OCI-LY7 (cell line): ENCODE measurements around the gene SRC. TPM values are rescaled to one million over a fixed set of nuclear protein-coding genes. Genes with fewer than 3 reads are reported as not detected.

Experiments
- BruUV-seq: library from RNA; stranded (reverse); fragments of 400-500 nt; replicated peaks from 2 replicates; lab custom pipeline; 2021; lab: Mats Ljungman, UMichigan
- CTCF ChIA-PET: fragments of 300-600 bp; sonication (Branson Sonifier 250); formaldehyde crosslinking; loops from one replicate; lab custom pipeline; 2022; ENCODE audit warnings: antibody characterized with exemption; ENCODE audit not compliant: unreplicated experiment; lab: Charles Lee
- POLR2A ChIA-PET: fragments of 300-600 bp; sonication (Branson Sonifier 250); formaldehyde crosslinking; loops from one replicate; lab custom pipeline; 2022; ENCODE audit warnings: antibody characterized with exemption; lab: Charles Lee
- DNase-seq: peaks from one replicate; pipeline ENCODE4 v3.0.0-alpha.2; 2015; ENCODE audit warnings: low spot score
- H2AFZ ChIP-seq: fragments of 200-600 bp; sonication (generic), shearing (Covaris generic); 2 replicates; pipeline ENCODE4 v1.6.1; 2014; ENCODE audit warnings: mild to moderate bottlenecking, antibody characterized with exemption, low read length, moderate library complexity
- H3K27ac ChIP-seq: fragments of 200-600 bp; sonication (generic); 2 replicates; pipeline ENCODE4 v1.5.1; 2014; ENCODE audit warnings: mixed run types, low read depth, mild to moderate bottlenecking, moderate library complexity, low read length, inconsistent platforms; ENCODE audit not compliant: poor library complexity, severe bottlenecking
- H3K36me3 ChIP-seq: fragments of 200-600 bp; sonication (generic); 2 replicates; pipeline ENCODE4 v1.6.1; 2014; ENCODE audit warnings: mild to moderate bottlenecking, antibody characterized with exemption, low read length, moderate library complexity, mixed read lengths; ENCODE audit not compliant: insufficient read depth
- H3K4me1 ChIP-seq: fragments of 200-600 bp; sonication (generic); 2 replicates; pipeline ENCODE4 v1.5.1; 2014; ENCODE audit warnings: mild to moderate bottlenecking, low read length; ENCODE audit not compliant: insufficient read depth, poor library complexity, severe bottlenecking
- H3K4me2 ChIP-seq: fragments of 200-600 bp; sonication (generic); 2 replicates; pipeline ENCODE4 v1.6.1; 2014; ENCODE audit warnings: mild to moderate bottlenecking, low read length
- H3K4me3 ChIP-seq: fragments of 200-600 bp; sonication (generic); 2 replicates; pipeline ENCODE4 v1.5.1; 2014; ENCODE audit warnings: mild to moderate bottlenecking, low read depth, low read length; ENCODE audit not compliant: poor library complexity, severe bottlenecking
- H3K79me2 ChIP-seq: fragments of 200-600 bp; sonication (generic); 2 replicates; pipeline ENCODE4 v1.6.1; 2016; ENCODE audit warnings: low read depth, mild to moderate bottlenecking, low read length, moderate library complexity, mixed read lengths; ENCODE audit not compliant: insufficient read depth
- H3K9me2 ChIP-seq: fragments of 200-600 bp; sonication (generic); 2 replicates; pipeline ENCODE4 v1.6.1; 2016; ENCODE audit warnings: mild to moderate bottlenecking, low read length, mixed read lengths; ENCODE audit not compliant: insufficient read depth
- H3K9me3 ChIP-seq: fragments of 200-600 bp; sonication (generic); 2 replicates; pipeline ENCODE4 v1.6.1; 2014; ENCODE audit warnings: mild to moderate bottlenecking, mixed run types, low read length, mixed read lengths
- H4K20me1 ChIP-seq: fragments of 200-600 bp; sonication (generic); 2 replicates; pipeline ENCODE4 v1.6.1; 2014; ENCODE audit warnings: mild to moderate bottlenecking, antibody characterized with exemption, low read length, moderate library complexity, mixed read lengths; ENCODE audit not compliant: insufficient read depth
- EZH2phosphoT487 ChIP-seq: fragments of 200-600 bp; sonication (generic); IDR thresholded peaks from 2 replicates; pipeline ENCODE4 v1.6.1; 2018; ENCODE audit warnings: low read depth, borderline replicate concordance, mild to moderate bottlenecking, mixed run types, antibody characterized with exemption, low read length, moderate library complexity, mixed read lengths
- intact Hi-C: fragments of 100-400 bp; cut with micrococcal nuclease; formaldehyde crosslinking; loops from one replicate; pipeline ENCODE4 v1.10.0; 2022; ENCODE audit not compliant: unreplicated experiment
- total RNA-seq, 2 experiments: library from RNA; depleted of rRNA in 1 of 2; stranded (reverse); fragments of >200 nt in 1 of 2; shearing (Covaris generic) in 1 of 2; gene quantifications; 2 replicates each; pipeline ENCODE4 v1.2.3, GENCODE V29; 2014 to 2022
- TF ChIP-seq, protein P1 (sequence below): fragments of 200-600 bp; sonication (generic); conservative IDR thresholded peaks from 2 replicates; pipeline ENCODE4 v1.5.1; 2014; ENCODE audit warnings: mild to moderate bottlenecking, antibody characterized with exemption, low read length, moderate library complexity, mixed read lengths

Gene SRC
- total RNA-seq, 2 experiments from 2014 or later: 0.72 to 3.7 TPM

DNA sequence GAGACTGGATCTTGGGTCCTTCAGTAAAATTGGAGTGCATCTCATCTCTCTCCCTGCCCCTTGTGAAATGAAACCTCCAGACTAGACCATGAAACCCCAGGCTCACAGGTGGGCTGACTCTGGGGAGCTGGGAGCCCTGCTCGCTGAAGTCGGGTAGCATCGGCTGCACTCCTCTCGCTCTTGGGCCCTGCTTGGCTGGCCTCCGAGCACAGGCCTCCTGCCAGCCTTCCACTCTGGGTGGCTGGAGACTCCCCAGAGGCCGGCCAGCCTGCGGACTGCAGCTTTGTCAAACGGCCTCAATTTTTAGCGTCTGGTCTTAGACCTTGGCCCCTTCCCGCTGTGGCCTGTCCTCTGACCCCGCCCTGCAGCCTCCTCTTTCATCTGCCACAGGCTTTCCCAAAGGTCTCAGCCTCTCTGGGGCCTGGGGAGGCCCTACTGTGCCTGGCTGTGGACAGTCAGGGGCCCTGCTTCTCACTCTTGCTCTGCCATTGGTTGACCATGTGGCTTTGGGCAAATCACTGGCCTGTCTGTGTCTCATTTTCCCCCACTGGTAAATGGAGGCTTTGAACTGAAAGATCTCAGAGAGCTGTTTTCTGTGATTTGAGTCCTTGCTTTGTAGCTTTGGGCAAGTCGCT lies 45.1 kb downstream of the SRC start:
- TF ChIP-seq, protein P1, sequence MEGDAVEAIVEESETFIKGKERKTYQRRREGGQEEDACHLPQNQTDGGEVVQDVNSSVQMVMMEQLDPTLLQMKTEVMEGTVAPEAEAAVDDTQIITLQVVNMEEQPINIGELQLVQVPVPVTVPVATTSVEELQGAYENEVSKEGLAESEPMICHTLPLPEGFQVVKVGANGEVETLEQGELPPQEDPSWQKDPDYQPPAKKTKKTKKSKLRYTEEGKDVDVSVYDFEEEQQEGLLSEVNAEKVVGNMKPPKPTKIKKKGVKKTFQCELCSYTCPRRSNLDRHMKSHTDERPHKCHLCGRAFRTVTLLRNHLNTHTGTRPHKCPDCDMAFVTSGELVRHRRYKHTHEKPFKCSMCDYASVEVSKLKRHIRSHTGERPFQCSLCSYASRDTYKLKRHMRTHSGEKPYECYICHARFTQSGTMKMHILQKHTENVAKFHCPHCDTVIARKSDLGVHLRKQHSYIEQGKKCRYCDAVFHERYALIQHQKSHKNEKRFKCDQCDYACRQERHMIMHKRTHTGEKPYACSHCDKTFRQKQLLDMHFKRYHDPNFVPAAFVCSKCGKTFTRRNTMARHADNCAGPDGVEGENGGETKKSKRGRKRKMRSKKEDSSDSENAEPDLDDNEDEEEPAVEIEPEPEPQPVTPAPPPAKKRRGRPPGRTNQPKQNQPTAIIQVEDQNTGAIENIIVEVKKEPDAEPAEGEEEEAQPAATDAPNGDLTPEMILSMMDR: no peak
- TF ChIP-seq EZH2phosphoT487: no peak
- H3K79me2 ChIP-seq: no peaks in the 10 kb centered on the region
- POLR2A ChIA-PET: no interaction called here
- no peak for DNase-seq
- no peaks in the 10 kb centered on the region for H3K9me3 ChIP-seq
- no peaks in the 10 kb centered on the region for H4K20me1 ChIP-seq
- CTCF ChIA-PET: interaction anchor here (0.6 kb wide), 1 partner anchor 129 kb away, joined by 3 read pairs; no protein-coding TSS in a partner anchor
- H3K27ac ChIP-seq: no peak overlapping the region
- H3K4me2 ChIP-seq: no peak overlapping the region
- intact Hi-C loops: no loop called here
- no TSS peak for BruUV-seq
- no peaks in the 10 kb centered on the region for H3K4me1 ChIP-seq
- no peaks in the 10 kb centered on the region for H3K9me2 ChIP-seq
- H3K36me3 ChIP-seq: no peaks in the 10 kb centered on the region
- H3K4me3 ChIP-seq: no peak overlapping the region
- H2AFZ ChIP-seq: no peak overlapping the region

DNA sequence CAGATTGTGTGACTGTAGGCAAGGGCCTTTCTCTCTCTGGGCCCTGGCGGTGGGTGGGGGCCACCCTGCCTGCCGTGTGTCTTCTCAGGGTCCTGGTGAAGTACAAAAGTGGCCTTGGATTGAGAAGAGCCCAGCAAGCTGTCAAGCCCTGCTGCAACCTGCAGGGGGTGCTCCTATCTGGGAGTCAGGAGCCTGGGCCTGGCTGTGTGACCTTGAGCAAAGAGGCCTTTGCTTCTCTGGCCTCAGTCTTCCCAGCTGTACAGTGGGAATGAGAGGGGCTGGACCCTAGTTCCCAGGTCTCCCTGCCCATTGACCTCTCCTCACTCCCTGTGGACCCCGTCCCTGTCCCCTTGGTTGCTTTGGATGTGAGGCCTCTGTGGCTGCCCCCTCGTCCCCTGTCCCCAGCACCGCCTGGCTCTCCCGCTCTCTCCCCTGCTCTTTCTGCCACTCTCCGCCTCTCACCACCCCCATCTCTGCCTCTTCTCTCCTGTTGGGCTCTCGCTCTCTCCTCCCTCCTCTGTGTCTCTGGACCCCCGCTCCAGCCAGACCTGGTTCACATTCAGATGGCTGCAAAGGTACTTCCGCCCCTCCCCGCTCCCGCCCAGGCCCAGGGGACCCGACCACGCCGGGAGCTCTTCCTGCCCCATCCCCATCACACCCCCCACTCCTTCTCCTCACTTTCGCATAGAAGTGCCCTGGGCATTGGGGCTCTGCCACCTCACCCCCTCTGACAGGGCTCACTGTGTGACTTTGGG lies 46.7 kb downstream of the SRC start:
- Histone ChIP-seq H3K9me2 (no peaks in the 10 kb centered on the region), H3K79me2 (no peaks in the 10 kb centered on the region), H3K4me3 (no peak overlapping the region), H4K20me1 (no peaks in the 10 kb centered on the region), H3K36me3 (no peaks in the 10 kb centered on the region), H2AFZ (no peak overlapping the region), H3K9me3 (no peaks in the 10 kb centered on the region), H3K27ac (no peak overlapping the region), H3K4me1 (no peaks in the 10 kb centered on the region), H3K4me2 (no peak overlapping the region)
- DNase-seq: peak; percentile 60
- POLR2A ChIA-PET: no interaction called here
- CTCF ChIA-PET: no interaction called here
- TF ChIP-seq, protein P1: peak; percentile 76
- no peak for TF ChIP-seq EZH2phosphoT487
- intact Hi-C loops: loop anchor here (1.0 kb wide), 1 partner anchor 142 kb away; no protein-coding TSS in a partner anchor
- BruUV-seq: no TSS peak
